Head of caudate nucleus (tissue), 42 donors: ENCODE measurements around the gene PIEZO1.

Source experiments
- DNase-seq, 42 donors: peaks; one replicate each; pipeline versions ENCODE4 v3.0.0 to v3.0.0-alpha.2; 2020 to 2021; ENCODE audit warnings: mixed read lengths in 7 of 42
- intact Hi-C: fragments of 100-400 bp; cut with DNase I; formaldehyde crosslinking; loops from one replicate; pipeline ENCODE4 v1.15.0; 2022

PIEZO1 gene

DNA sequence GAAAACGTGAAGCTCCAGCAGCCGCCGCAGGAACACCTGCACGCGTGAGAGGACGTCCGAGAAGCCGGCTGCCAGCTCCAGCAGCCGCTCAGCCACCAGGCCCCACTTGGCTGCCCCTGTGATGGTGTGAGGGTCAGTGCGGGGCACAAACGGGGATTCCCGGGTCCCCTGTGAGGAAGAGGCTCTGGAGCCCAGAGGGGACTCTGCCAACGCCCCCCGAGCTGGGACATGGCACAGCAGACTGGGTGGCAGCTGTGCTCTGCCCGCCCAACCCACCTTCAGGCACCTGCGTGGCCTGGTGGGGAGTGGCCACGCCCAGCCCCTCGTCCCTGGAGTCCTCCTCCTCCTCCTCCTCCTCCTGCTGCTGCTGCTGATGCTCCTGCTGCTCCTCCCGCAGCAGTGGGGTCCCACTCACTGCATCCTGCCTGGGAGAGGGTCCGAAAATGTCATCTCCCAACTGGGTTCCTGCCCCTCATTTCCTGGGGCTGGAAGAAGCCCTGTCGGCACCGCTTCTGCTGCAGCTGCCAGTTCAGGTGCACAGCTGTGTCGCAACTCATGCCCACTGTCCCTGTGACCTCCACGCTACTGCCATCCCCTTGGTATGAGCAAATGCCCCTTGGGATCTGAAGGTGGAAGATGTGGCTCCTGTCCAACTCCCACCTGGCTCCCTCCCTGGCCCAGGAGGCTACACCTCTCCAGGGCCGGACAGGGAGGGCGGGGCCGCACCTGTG, 51.2 kb downstream of the PIEZO1 start:
- no peak for DNase-seq
- intact Hi-C loops: no loop called here

DNA sequence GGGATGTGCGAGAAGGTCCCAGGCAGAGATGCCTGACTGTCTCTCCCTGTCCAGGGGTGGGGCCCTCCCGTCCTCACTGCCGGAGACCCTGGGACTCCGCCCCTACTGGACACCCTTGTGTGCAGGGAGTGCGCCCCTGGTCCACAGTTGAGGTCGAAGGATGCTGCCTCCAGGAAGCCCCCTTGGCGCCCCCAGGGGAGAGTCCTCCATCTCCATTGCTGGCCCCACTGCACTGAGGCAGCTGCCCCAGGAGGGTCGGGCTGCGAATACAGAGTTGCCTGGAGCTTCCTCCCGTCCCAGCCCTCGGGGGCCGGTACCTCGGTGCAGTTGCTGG, 52.1 kb downstream of the PIEZO1 start:
- no peak for DNase-seq
- intact Hi-C loops: no loop called here

- DNase-seq: no peak
- intact Hi-C loops: no loop called here
Observed at GRCh38 chr16:88732172-88732960, 52.7 kb downstream of the PIEZO1 start.

GRCh38 chr16:88731699-88732098, 53.3 kb downstream of the PIEZO1 start:
- intact Hi-C loops: no loop called here
- DNase-seq: no peak

- DNase-seq: no peak
- intact Hi-C loops: no loop called here
Observed at GRCh38 chr16:88730632-88731607, 54.1 kb downstream of the PIEZO1 start.

GRCh38 chr16:88727871-88728270, 57.1 kb downstream of the PIEZO1 start:
- intact Hi-C loops: no loop called here
- no peak for DNase-seq

DNA sequence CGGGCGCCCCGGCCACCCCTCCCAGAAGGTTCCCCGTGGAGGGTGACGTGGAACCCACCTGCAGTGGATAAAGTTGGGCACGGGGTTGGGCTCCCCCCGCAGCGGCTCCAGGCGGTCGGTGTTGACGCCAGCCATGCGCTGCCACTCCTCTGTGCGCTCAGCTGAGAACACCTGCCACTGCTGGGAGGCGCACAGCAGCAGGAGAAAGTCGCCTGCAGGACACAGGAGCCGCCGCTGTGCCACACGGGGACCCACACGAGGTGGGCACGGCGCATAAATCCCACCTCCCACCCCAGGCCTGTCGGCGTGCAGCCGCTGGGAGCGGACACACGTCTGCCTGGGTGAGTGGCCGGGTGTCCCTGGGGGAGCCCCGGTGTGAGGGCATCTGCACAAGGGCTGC, 58.0 kb downstream of the PIEZO1 start:
- DNase-seq: no peak
- intact Hi-C loops: no loop called here

DNA sequence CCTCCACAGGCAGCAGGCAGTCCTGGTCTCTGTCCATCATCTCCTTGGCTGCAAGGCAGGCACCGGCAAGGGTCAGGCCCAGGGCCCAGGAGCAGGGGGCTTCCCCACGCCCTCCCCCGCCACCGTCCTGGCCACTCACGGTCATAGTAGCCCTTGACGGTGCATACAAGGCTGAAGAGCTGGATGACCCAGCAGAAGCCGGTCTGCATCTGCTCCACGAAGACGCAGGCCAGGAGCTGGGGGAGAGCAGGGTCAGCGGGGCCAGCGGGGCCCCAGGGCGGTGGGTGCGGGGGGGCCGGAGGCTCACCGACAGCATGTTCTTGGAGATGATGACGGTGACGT, 58.6 kb downstream of the PIEZO1 start:
- intact Hi-C loops: no loop called here

GRCh38 chr16:88725609-88726407, 59.2 kb downstream of the PIEZO1 start:
- intact Hi-C loops: no loop called here
- no peak for DNase-seq

More for the DNA sequence above, 58.6 kb downstream of the PIEZO1 start:
- DNase-seq: no peak

GRCh38 chr16:88724855-88725555, 60.0 kb downstream of the PIEZO1 start:
- intact Hi-C loops: no loop called here
- no peak for DNase-seq

GRCh38 chr16:88723911-88724310, 61.1 kb downstream of the PIEZO1 start:
- intact Hi-C loops: no loop called here
- no peak for DNase-seq

GRCh38 chr16:88723507-88723887, 61.5 kb downstream of the PIEZO1 start:
- intact Hi-C loops: no loop called here
- no peak for DNase-seq

DNA sequence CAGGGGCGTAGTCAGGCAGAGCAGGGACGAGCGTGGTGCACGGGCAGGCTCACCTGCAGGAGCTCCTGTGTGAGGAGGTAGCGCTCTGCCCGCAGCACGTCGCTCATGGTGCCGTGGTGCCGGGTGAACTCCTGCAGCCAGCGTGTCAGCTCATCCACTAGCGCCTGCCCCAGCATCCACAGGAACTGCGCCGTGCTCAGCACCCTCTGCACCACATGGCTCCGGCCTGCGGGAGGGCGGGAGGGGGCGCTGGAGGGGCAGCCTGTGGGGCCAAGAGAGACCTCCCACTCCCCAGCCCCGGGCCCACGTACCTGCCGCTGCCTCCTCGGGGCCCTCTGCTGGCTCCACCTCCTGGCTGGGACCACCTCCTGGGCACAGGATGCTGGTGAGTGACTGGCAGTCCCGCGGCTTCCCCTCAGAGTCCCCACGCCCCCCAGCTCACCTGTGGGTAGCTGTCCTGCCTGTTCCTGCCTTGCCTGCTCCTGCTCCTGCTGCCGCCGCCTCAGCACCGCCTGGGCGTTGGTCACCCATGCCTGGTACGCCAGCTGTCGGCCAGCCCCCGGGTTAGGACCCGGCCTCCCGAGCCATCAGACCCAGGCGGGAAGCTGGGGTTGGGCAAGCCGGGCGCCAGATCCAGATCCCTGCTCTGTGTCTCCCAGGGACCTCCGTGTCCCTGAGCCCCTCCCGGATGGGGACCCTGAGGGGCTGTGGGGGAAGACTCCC, 62.1 kb downstream of the PIEZO1 start:
- intact Hi-C loops: no loop called here

GRCh38 chr16:88721815-88722755, 62.9 kb downstream of the PIEZO1 start:
- intact Hi-C loops: no loop called here
- no peak for DNase-seq

More for the DNA sequence above, 62.1 kb downstream of the PIEZO1 start:
- DNase-seq: no peak

- intact Hi-C loops: no loop called here
- no peak for DNase-seq
Observed at GRCh38 chr16:88721236-88721635, 63.8 kb downstream of the PIEZO1 start.

GRCh38 chr16:88720396-88720970, 64.5 kb downstream of the PIEZO1 start:
- intact Hi-C loops: no loop called here

More at GRCh38 chr16:88720396-88720970, 64.5 kb downstream of the PIEZO1 start:
- DNase-seq: no peak
